HCT116 (cell line): ENCODE data around the gene SCFD2. TPM values are rescaled to one million over a fixed set of nuclear protein-coding genes. Genes with fewer than 3 reads are reported as not detected.

Experiments used
- ATAC-seq: fragments of 200-7000 bp; cut with Tn5 transposase; 2 replicates; pipeline ENCODE4 v1.9.1; 2020; ENCODE audit warnings: mild to moderate bottlenecking, moderate library complexity
- BruUV-seq: library from RNA; stranded (reverse); fragments of 400-500 nt; replicated peaks from 2 replicates; lab custom pipeline; 2021; lab: Mats Ljungman, UMichigan
- CTCF ChIA-PET: fragments of 300-600 bp; sonication (Branson Sonifier 250); formaldehyde crosslinking; loops from one replicate; lab custom pipeline; 2021; ENCODE audit warnings: antibody characterized with exemption; lab: Charles Lee
- POLR2A ChIA-PET: fragments of 300-600, 350-600 bp; sonication (Branson Sonifier 250); formaldehyde crosslinking; loops from one replicate; lab custom pipeline; 2021; ENCODE audit warnings: antibody characterized with exemption; lab: Charles Lee
- RAD21 ChIA-PET, 2 experiments: fragments of 300-600 bp; sonication (Branson Sonifier 250); formaldehyde crosslinking; loops; one replicate each; lab custom pipeline; 2023; ENCODE audit warnings: low total read pairs in 2 of 2; ENCODE audit not compliant: uncharacterized antibody in 2 of 2, unreplicated experiment in 2 of 2, low non-redundant PET in 1 of 2; lab: Charles Lee
- DNase-seq: peaks from one replicate; pipeline ENCODE4 v3.0.0-alpha.2; 2010; ENCODE audit warnings: low read depth, low spot score
- H2AFZ ChIP-seq: fragments of 200-600 bp; shearing (Covaris generic), sonication (generic); 2 replicates; pipeline ENCODE4 v1.6.1; 2017; ENCODE audit warnings: low read depth, mixed run types, mixed read lengths, antibody characterized with exemption, low read length; ENCODE audit not compliant: poor library complexity, severe bottlenecking
- H3K27ac ChIP-seq: 2 replicates; pipeline ENCODE4 v1.5.1; 2012; ENCODE audit warnings: low read depth, low read length
- H3K27me3 ChIP-seq: fragments of 200-600 bp; sonication (generic); 2 replicates; pipeline ENCODE4 v1.6.1; 2016; ENCODE audit warnings: mixed run types, low read length, mixed read lengths; ENCODE audit not compliant: insufficient read depth
- H3K36me3 ChIP-seq, 2 experiments: fragments of 200-500 bp in 1 of 2; fragments of 200-600 bp in 1 of 2; sonication (Bioruptor generic) in 1 of 2; sonication (generic) in 1 of 2; 2 replicates each; pipeline versions ENCODE4 v1.5.1 to v1.6.1; 2014 to 2016; ENCODE audit warnings: low read length in 2 of 2, inconsistent platforms in 1 of 2, mixed read lengths in 1 of 2, mixed run types in 1 of 2; ENCODE audit not compliant: insufficient read depth in 2 of 2, control insufficient read depth in 1 of 2
- H3K4me1 ChIP-seq, 2 experiments: fragments of 200-600 bp in 1 of 2; sonication (generic) in 1 of 2; 2 replicates each; pipeline versions ENCODE4 v1.5.1 to v1.6.1; 2012 to 2017; ENCODE audit warnings: low read length in 2 of 2, inconsistent platforms in 1 of 2, mild to moderate bottlenecking in 1 of 2, mixed read lengths in 1 of 2, mixed run types in 1 of 2, moderate library complexity in 1 of 2; ENCODE audit not compliant: insufficient read depth in 2 of 2, control insufficient read depth in 1 of 2
- H3K4me2 ChIP-seq: fragments of 200-600 bp; sonication (generic); 2 replicates; pipeline ENCODE4 v1.6.1; 2017; ENCODE audit warnings: mixed run types, low read length, mixed read lengths
- H3K4me3 ChIP-seq, 2 experiments: fragments of 200-600 bp in 1 of 2; sonication (generic) in 1 of 2; replicated peaks in 1 of 2; 2 replicates each; pipeline ENCODE4 v1.5.1; 2011 to 2016; ENCODE audit warnings: low read length in 2 of 2, control low read depth in 1 of 2, low read depth in 1 of 2, mild to moderate bottlenecking in 1 of 2, mixed read lengths in 1 of 2, mixed run types in 1 of 2
- H3K79me2 ChIP-seq: fragments of 200-600 bp; sonication (generic); 2 replicates; pipeline ENCODE4 v1.6.1; 2017; ENCODE audit warnings: mild to moderate bottlenecking, mixed run types, low read length, moderate library complexity, mixed read lengths; ENCODE audit not compliant: insufficient read depth
- H3K9ac ChIP-seq: fragments of 200-600 bp; sonication (generic); 2 replicates; pipeline ENCODE4 v1.6.1; 2016; ENCODE audit warnings: low read length, mixed read lengths
- H3K9me2 ChIP-seq: fragments of 200-600 bp; sonication (generic), shearing (Covaris generic); 2 replicates; pipeline ENCODE4 v1.6.1; 2017; ENCODE audit warnings: mixed run types, mild to moderate bottlenecking, moderate library complexity; ENCODE audit not compliant: insufficient read depth
- H3K9me3 ChIP-seq, 2 experiments: fragments of 200-500 bp in 1 of 2; fragments of 200-600 bp in 1 of 2; sonication (Bioruptor generic) in 1 of 2; sonication (generic) in 1 of 2; 2 replicates each; pipeline ENCODE4 v1.6.1; 2014 to 2017; ENCODE audit warnings: low read length in 2 of 2, mixed read lengths in 2 of 2, inconsistent platforms in 1 of 2, low read depth in 1 of 2, mild to moderate bottlenecking in 1 of 2, mixed run types in 1 of 2, moderate library complexity in 1 of 2; ENCODE audit not compliant: control insufficient read depth in 1 of 2, insufficient read depth in 1 of 2
- H4K20me1 ChIP-seq: fragments of 200-600 bp; sonication (generic), shearing (Covaris generic); 2 replicates; pipeline ENCODE4 v1.6.1; 2017; ENCODE audit warnings: mixed run types, mild to moderate bottlenecking, moderate library complexity; ENCODE audit not compliant: insufficient read depth
- CBX3 ChIP-seq: IDR thresholded peaks from 2 replicates; pipeline ENCODE4 v1.6.1; 2012; ENCODE audit warnings: low read depth
- CEBPB ChIP-seq: IDR thresholded peaks from 2 replicates; pipeline ENCODE4 v1.6.1; 2012; ENCODE audit warnings: low read depth
- EGR1 ChIP-seq: IDR thresholded peaks from 2 replicates; pipeline ENCODE4 v1.6.1; 2012; ENCODE audit warnings: low read depth
- ELF1 ChIP-seq: IDR thresholded peaks from 2 replicates; pipeline ENCODE4 v1.6.1; 2012; ENCODE audit warnings: low read depth, borderline replicate concordance
- EZH2 ChIP-seq: fragments of 200-600 bp; sonication (generic); IDR thresholded peaks from 2 replicates; pipeline ENCODE4 v1.6.1; 2017; ENCODE audit warnings: antibody characterized with exemption, mixed run types
- EZH2phosphoT487 ChIP-seq: fragments of 200-600 bp; IDR thresholded peaks from 2 replicates; pipeline ENCODE4 v1.6.1; 2018; ENCODE audit warnings: antibody characterized with exemption, borderline replicate concordance
- FOSL1 ChIP-seq: IDR thresholded peaks from 2 replicates; pipeline ENCODE4 v1.6.1; 2012; ENCODE audit warnings: low read depth
- JUND ChIP-seq: IDR thresholded peaks from 2 replicates; pipeline ENCODE4 v1.6.1; 2012
- POLR2A ChIP-seq: IDR thresholded peaks from 2 replicates; pipeline ENCODE4 v1.7.0; 2011; ENCODE audit warnings: borderline replicate concordance; ENCODE audit not compliant: insufficient read depth, insufficient read length; ENCODE audit errors: extremely low read depth
- POLR2AphosphoS5 ChIP-seq: IDR thresholded peaks from 2 replicates; pipeline ENCODE4 v1.6.1; 2011; ENCODE audit warnings: mild to moderate bottlenecking, low read depth, low read length, moderate library complexity
- RAD21 ChIP-seq: IDR thresholded peaks from 2 replicates; pipeline ENCODE4 v1.6.1; 2012; ENCODE audit warnings: low read depth, mild to moderate bottlenecking
- SP1 ChIP-seq: IDR thresholded peaks from 2 replicates; pipeline ENCODE4 v1.6.1; 2012; ENCODE audit warnings: low read depth
- TCF7L2 ChIP-seq: IDR thresholded peaks from 2 replicates; pipeline ENCODE4 v1.7.0; 2011; ENCODE audit warnings: borderline replicate concordance, inconsistent platforms; ENCODE audit not compliant: insufficient read depth, insufficient read length; ENCODE audit errors: extremely low read depth
- YY1 ChIP-seq: IDR thresholded peaks from 2 replicates; pipeline ENCODE4 v1.6.1; 2011; ENCODE audit warnings: low read length, low read depth, moderate library complexity, mild to moderate bottlenecking; ENCODE audit not compliant: insufficient replicate concordance; ENCODE audit errors: extremely low read depth
- ZFX ChIP-seq: fragments of 450-650 bp; IDR thresholded peaks from 2 replicates; pipeline ENCODE4 v1.6.1; 2017
- intact Hi-C: fragments of 100-400 bp; cut with micrococcal nuclease; formaldehyde crosslinking; loops from 2 replicates; pipeline ENCODE4 v1.10.0; 2022
- total RNA-seq: library from RNA; stranded (reverse); gene quantifications from one replicate; pipeline ENCODE4 v1.2.1, GENCODE V29; 2021; ENCODE audit not compliant: unreplicated experiment
- TF ChIP-seq, protein P1 (sequence below): IDR thresholded peaks from 2 replicates; pipeline ENCODE4 v1.6.1; 2012; ENCODE audit warnings: low read depth
- TF ChIP-seq, protein P2 (sequence below): IDR thresholded peaks from 2 replicates; pipeline ENCODE4 v1.6.1; 2012
- TF ChIP-seq, protein P3 (sequence below): IDR thresholded peaks from 2 replicates; pipeline ENCODE4 v1.6.1; 2012

Gene SCFD2
- total RNA-seq, 1 experiment from 2014 or later = 13.6 TPM

DNA sequence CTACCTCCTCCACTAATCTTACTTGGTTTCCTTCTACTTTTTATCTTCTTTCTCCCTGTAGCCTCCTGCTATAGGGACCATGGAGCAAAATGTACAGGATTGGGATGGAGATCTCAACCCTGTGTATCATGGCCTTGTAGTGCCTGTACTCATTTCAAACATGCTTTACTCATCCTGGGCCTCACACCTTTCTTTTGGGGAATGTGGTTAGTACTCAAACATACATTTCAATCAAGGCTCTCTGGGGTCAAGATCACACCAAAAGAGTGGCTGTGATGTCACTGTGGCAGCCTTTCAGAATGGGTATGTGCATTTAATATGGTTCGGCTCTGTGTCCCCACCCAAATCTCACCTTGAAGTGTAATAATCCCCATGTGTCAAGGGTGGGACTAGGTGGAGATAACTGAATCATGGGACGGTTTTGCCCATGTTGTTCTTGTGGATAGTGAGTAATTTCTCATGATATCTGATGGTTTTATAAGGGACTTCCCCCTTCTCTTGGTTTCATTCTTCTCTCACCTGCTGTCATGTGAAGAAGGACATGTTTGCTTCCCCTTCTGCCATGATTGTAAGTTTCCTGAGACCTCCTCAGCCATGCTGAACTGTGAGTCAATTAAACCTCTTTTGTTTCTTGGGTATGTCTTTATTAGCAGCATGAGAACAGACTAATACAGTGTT is 298.6 kb downstream of the SCFD2 start:
- no peak overlapping the region for H3K27ac ChIP-seq
- BruUV-seq = no TSS peak
- no peak overlapping the region for H3K4me3 ChIP-seq
- H3K9ac ChIP-seq = no peak overlapping the region
- DNase-seq (no peak), ATAC-seq (no peak)
- no peaks in the 10 kb centered on the region for H3K9me2 ChIP-seq
- no peaks in the 10 kb centered on the region for H3K27me3 ChIP-seq
- H3K4me2 ChIP-seq = no peak overlapping the region
- peaks cover 0 to 5% of the 10 kb centered on the region in 2 experiments; a peak in 1 of 4 replicates for H3K9me3 ChIP-seq
- H3K4me1 ChIP-seq = no peaks in the 10 kb centered on the region
- H2AFZ ChIP-seq = no peak overlapping the region
- no peaks in the 10 kb centered on the region for H4K20me1 ChIP-seq
- no peaks in the 10 kb centered on the region for H3K79me2 ChIP-seq
- CTCF ChIA-PET = no interaction called here
- RAD21 ChIA-PET = no interaction called here
- POLR2A ChIA-PET = no interaction called here
- intact Hi-C loops = no loop called here
- TF ChIP-seq TCF7L2 (no peak), CEBPB (no peak), YY1 (no peak), ZFX (no peak), POLR2AphosphoS5 (no peak), RAD21 (no peak), EZH2phosphoT487 (no peak), ELF1 (no peak), EZH2 (no peak), SP1 (no peak), CBX3 (no peak), EGR1 (no peak), JUND (no peak), FOSL1 (no peak), POLR2A (no peak)
- TF ChIP-seq, protein P1, sequence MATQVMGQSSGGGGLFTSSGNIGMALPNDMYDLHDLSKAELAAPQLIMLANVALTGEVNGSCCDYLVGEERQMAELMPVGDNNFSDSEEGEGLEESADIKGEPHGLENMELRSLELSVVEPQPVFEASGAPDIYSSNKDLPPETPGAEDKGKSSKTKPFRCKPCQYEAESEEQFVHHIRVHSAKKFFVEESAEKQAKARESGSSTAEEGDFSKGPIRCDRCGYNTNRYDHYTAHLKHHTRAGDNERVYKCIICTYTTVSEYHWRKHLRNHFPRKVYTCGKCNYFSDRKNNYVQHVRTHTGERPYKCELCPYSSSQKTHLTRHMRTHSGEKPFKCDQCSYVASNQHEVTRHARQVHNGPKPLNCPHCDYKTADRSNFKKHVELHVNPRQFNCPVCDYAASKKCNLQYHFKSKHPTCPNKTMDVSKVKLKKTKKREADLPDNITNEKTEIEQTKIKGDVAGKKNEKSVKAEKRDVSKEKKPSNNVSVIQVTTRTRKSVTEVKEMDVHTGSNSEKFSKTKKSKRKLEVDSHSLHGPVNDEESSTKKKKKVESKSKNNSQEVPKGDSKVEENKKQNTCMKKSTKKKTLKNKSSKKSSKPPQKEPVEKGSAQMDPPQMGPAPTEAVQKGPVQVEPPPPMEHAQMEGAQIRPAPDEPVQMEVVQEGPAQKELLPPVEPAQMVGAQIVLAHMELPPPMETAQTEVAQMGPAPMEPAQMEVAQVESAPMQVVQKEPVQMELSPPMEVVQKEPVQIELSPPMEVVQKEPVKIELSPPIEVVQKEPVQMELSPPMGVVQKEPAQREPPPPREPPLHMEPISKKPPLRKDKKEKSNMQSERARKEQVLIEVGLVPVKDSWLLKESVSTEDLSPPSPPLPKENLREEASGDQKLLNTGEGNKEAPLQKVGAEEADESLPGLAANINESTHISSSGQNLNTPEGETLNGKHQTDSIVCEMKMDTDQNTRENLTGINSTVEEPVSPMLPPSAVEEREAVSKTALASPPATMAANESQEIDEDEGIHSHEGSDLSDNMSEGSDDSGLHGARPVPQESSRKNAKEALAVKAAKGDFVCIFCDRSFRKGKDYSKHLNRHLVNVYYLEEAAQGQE = no peak
- TF ChIP-seq, protein P2, sequence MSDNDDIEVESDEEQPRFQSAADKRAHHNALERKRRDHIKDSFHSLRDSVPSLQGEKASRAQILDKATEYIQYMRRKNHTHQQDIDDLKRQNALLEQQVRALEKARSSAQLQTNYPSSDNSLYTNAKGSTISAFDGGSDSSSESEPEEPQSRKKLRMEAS = no peak
- TF ChIP-seq, protein P3, sequence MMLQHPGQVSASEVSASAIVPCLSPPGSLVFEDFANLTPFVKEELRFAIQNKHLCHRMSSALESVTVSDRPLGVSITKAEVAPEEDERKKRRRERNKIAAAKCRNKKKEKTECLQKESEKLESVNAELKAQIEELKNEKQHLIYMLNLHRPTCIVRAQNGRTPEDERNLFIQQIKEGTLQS = no peak
- H3K36me3 ChIP-seq = no peaks in the 10 kb centered on the region
